ENCODE data around the gene ABCA1. TPM values are rescaled to one million over a fixed set of nuclear protein-coding genes. Genes with fewer than 3 reads are reported as not detected.

ABCA1 gene
- total RNA-seq, 6 donors from 2014 or later, result 27.6 to 194 (median 47.0) TPM

- WGBS, 2 donors, result 33 to 38% methylated on average over 1 of the region's 1 CpG
- no peaks in the 10 kb centered on the region for H3K4me1 ChIP-seq
- no peak for TF ChIP-seq POLR2A (IDR thresholded peaks at IDR 0.05)
- no peak for TF ChIP-seq EP300 (IDR thresholded peaks at IDR 0.05)
- TF ChIP-seq POLR2AphosphoS5 (IDR thresholded peaks at IDR 0.05), result no peak
- no peak for TF ChIP-seq CTCF (IDR thresholded peaks at IDR 0.05)
- no peak for DNase-seq
- no peaks in the 10 kb centered on the region for H3K27me3 ChIP-seq
- H3K4me3 ChIP-seq, result no peak overlapping the region
- H3K9me3 ChIP-seq, result no peaks in the 10 kb centered on the region
- H3K36me3 ChIP-seq, result no peaks in the 10 kb centered on the region
- no peak for ATAC-seq (ENCODE audit: low FRiP score in 2 of 2)
- no peak overlapping the region for H3K27ac ChIP-seq
Observed at GRCh38 chr9:104740621-104741020, 187.3 kb downstream of the ABCA1 start.

DNA sequence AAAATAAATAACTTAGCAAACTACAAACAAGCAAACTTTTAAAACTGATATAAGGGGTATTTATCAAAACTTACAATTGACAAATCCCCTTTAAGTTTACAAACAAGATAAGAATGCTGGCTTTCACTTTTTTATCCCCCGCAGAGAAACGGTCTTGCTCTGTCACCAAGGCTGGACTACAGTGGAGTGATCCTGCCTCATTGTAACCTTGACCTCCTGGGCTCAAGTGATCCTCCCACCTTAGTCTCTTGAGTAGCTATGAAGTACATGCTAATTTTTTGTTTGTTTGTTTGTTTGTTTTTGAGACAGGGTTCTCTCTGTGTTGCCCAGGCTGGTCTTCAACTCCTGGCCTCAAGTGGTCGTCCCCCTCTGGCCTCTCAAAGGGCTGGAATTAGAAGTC is 189.5 kb downstream of the ABCA1 start:
- no peaks in the 10 kb centered on the region for H3K27me3 ChIP-seq
- 71 to 79% methylated on average over 3 of the region's 3 CpGs for WGBS, 2 donors
- H3K4me1 ChIP-seq, result no peaks in the 10 kb centered on the region
- no peaks in the 10 kb centered on the region for H3K36me3 ChIP-seq
- TF ChIP-seq POLR2A (IDR thresholded peaks at IDR 0.05) (no peak), CTCF (IDR thresholded peaks at IDR 0.05) (no peak), EP300 (IDR thresholded peaks at IDR 0.05) (no peak), POLR2AphosphoS5 (IDR thresholded peaks at IDR 0.05) (no peak)
- no peak overlapping the region for H3K27ac ChIP-seq
- ATAC-seq (ENCODE audit: low FRiP score in 2 of 2), result no peak
- DNase-seq, result no peak
- H3K4me3 ChIP-seq, result no peak overlapping the region
- no peaks in the 10 kb centered on the region for H3K9me3 ChIP-seq

Other genes with a start within 250 kb of the ABCA1 start
- not detected for gene OR13D1, start 233.6 kb downstream of the ABCA1 start, total RNA-seq
- gene NIPSNAP3A, start 180.5 kb downstream of the ABCA1 start, total RNA-seq, result 10 to 100 TPM in 4 of 6 donors, 1 to 10 TPM in 2; 7.8 to 31.5 (median 25.5) TPM
- gene NIPSNAP3B, start 164.0 kb downstream of the ABCA1 start, total RNA-seq, result 1 to 10 TPM in 3 of 6 donors, under 1 TPM in 2, not detected in 1; 0.44 to 2.5 (median 1.3) TPM

Measured in upper lobe of left lung (tissue), 6 donors.